ENCODE results near the gene BRIP1. TPM values are rescaled to one million over a fixed set of nuclear protein-coding genes. Genes with fewer than 3 reads are reported as not detected.

BRIP1 gene
- total RNA-seq, 2 donors from 2014 or later = 0.14 TPM

DNA sequence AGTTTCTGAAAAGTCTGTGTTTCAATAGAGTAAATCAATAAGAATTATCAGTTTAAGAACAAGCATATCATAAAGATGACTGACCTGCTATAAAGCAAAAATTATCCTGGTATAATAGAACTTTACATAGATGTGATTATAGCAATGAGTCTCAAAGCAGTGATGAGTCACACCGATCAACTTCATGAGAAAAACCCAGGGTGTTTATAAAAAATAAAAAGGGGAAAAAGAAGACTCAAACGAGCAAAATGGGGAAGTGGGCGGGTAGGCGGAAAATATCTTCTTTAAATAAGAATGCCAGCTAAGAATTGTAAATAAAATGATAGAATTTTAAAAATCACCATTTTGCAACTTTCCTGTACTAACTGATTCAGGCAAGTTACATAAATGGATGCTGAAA, 46.8 kb downstream of the BRIP1 start:
- TF ChIP-seq, protein P1, sequence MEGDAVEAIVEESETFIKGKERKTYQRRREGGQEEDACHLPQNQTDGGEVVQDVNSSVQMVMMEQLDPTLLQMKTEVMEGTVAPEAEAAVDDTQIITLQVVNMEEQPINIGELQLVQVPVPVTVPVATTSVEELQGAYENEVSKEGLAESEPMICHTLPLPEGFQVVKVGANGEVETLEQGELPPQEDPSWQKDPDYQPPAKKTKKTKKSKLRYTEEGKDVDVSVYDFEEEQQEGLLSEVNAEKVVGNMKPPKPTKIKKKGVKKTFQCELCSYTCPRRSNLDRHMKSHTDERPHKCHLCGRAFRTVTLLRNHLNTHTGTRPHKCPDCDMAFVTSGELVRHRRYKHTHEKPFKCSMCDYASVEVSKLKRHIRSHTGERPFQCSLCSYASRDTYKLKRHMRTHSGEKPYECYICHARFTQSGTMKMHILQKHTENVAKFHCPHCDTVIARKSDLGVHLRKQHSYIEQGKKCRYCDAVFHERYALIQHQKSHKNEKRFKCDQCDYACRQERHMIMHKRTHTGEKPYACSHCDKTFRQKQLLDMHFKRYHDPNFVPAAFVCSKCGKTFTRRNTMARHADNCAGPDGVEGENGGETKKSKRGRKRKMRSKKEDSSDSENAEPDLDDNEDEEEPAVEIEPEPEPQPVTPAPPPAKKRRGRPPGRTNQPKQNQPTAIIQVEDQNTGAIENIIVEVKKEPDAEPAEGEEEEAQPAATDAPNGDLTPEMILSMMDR (IDR thresholded peaks at IDR 0.05) = no peak
- Histone ChIP-seq H3K27me3 (replicated peaks; ENCODE audit: insufficient read depth) (no peaks in the 10 kb centered on the region), H3K4me1 (ENCODE audit: control insufficient read depth in 1 of 2, low read depth in 2 of 2) (no peaks in the 10 kb centered on the region), H3K9me3 (no peaks in the 10 kb centered on the region), H3K27ac (no peak overlapping the region), H3K4me3 (no peak overlapping the region), H3K36me3 (no peaks in the 10 kb centered on the region)
- ATAC-seq (ENCODE audit: insufficient number of reproducible peaks, low FRiP score, low read depth) = no peak
- no peak for DNase-seq (ENCODE audit: low spot score)

DNA sequence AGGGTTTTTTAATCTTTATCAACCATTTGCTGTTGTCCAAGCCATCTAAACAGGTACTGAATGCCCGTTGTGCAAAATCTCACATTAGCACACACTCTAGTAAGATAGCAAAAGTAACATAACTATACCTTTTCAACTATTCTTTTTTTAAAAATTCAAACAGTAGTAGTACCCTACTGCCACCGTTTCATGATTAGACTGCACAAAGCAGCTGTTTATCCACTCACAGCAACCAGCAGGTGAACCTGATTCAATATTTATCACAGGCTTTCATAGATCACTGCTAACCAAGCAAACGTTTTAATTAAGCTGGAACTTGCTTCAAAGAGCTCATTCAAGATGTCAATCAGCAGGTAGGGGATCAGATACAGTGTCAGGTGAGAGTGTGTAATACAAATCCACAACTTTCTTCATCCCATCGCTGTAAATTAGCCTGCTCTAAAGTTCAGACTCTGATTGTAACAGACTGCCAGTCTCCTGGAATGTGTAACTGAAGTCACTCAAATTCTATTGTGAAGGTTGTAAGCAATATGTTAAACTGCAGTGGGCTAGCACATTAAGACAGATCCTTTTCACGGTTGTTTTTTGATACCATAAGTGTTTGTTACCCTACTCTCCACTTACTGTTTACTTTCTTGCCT, 47.3 kb downstream of the BRIP1 start:
- no peaks in the 10 kb centered on the region for H3K9me3 ChIP-seq
- ATAC-seq (ENCODE audit: insufficient number of reproducible peaks, low FRiP score, low read depth) (no peak), DNase-seq (ENCODE audit: low spot score) (no peak)
- H3K4me3 ChIP-seq = no peak overlapping the region
- no peak overlapping the region for H3K27ac ChIP-seq
- TF ChIP-seq, protein P1 (IDR thresholded peaks at IDR 0.05) = no peak
- no peaks in the 10 kb centered on the region for H3K27me3 ChIP-seq (replicated peaks; ENCODE audit: insufficient read depth)
- no peaks in the 10 kb centered on the region for H3K36me3 ChIP-seq
- H3K4me1 ChIP-seq (ENCODE audit: control insufficient read depth in 1 of 2, low read depth in 2 of 2) = no peaks in the 10 kb centered on the region

DNA sequence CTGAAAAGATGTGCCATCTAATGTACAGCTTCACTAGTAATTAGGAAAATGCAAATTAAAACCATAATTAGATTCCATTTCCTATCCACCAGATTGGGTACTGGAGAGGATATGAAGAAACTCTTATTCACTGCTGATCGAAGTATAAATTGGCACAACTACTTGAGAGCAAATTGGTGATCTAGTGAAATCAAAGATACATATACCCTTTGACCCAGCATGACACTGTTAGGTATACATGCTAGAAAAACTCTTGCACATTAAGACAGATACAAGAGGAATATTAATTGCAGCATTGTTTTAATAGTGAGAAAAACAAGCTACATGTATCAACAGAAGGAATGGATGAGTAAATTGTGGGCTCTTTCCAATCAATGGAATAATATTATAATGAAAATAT, 48.8 kb downstream of the BRIP1 start:
- no peak for ATAC-seq (ENCODE audit: insufficient number of reproducible peaks, low FRiP score, low read depth)
- H3K36me3 ChIP-seq = no peaks in the 10 kb centered on the region
- H3K27me3 ChIP-seq (replicated peaks; ENCODE audit: insufficient read depth) = no peaks in the 10 kb centered on the region
- no peaks in the 10 kb centered on the region for H3K4me1 ChIP-seq (ENCODE audit: control insufficient read depth in 1 of 2, low read depth in 2 of 2)
- H3K4me3 ChIP-seq = no peak overlapping the region
- no peak overlapping the region for H3K27ac ChIP-seq
- TF ChIP-seq, protein P1 (IDR thresholded peaks at IDR 0.05) = no peak
- no peak for DNase-seq (ENCODE audit: low spot score)
- no peaks in the 10 kb centered on the region for H3K9me3 ChIP-seq

DNA sequence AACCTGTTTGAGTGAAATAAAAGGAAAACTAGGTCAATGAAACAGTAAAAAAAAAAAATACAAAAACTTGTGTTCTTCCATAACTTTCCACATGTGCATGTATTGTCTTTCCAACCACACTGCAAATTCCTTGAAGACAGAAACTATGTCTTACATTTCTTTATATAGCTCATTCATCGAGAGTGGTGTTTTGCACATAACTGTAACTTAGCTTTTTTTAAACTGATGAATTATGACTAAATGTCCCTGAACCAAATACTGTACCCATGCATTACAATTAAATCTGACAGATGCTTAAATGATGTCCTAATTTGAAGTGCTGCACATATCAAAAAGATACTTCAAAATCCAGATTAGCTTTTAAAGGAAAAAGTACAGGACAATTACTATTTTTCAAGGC, 50.1 kb downstream of the BRIP1 start:
- no peaks in the 10 kb centered on the region for H3K36me3 ChIP-seq
- no peak overlapping the region for H3K4me3 ChIP-seq
- ATAC-seq (ENCODE audit: insufficient number of reproducible peaks, low FRiP score, low read depth) (no peak), DNase-seq (ENCODE audit: low spot score) (no peak)
- H3K27me3 ChIP-seq (replicated peaks; ENCODE audit: insufficient read depth) = no peaks in the 10 kb centered on the region
- H3K27ac ChIP-seq = no peak overlapping the region
- TF ChIP-seq, protein P1 (IDR thresholded peaks at IDR 0.05) = no peak
- H3K4me1 ChIP-seq (ENCODE audit: control insufficient read depth in 1 of 2, low read depth in 2 of 2) = no peaks in the 10 kb centered on the region
- H3K9me3 ChIP-seq = no peaks in the 10 kb centered on the region

DNA sequence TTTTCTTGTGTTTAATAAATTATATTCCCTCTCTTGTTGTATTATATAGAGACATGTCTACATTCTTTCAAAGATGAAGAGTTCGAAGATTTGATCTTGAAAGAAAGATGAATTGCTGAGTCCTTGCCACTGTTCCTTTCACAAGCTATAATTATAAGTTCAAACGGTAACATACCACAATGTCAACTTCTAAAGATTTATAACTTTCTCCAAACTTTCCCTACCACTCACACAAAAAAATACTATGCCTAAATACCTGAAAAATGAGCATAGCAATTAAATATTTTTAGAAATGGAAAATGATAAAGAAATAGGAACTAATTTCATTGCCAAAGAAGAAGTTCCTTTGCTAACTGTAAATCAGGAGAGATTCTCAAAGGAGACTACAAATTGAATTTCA, 50.6 kb downstream of the BRIP1 start:
- TF ChIP-seq, protein P1 (IDR thresholded peaks at IDR 0.05) = no peak
- Histone ChIP-seq H3K9me3 (no peaks in the 10 kb centered on the region), H3K27me3 (replicated peaks; ENCODE audit: insufficient read depth) (no peaks in the 10 kb centered on the region), H3K4me3 (no peak overlapping the region), H3K27ac (no peak overlapping the region), H3K4me1 (ENCODE audit: control insufficient read depth in 1 of 2, low read depth in 2 of 2) (no peaks in the 10 kb centered on the region), H3K36me3 (no peaks in the 10 kb centered on the region)
- no peak for ATAC-seq (ENCODE audit: insufficient number of reproducible peaks, low FRiP score, low read depth)
- no peak for DNase-seq (ENCODE audit: low spot score)
